ENCODE data around the gene MYH7B.

Gene MYH7B

DNA sequence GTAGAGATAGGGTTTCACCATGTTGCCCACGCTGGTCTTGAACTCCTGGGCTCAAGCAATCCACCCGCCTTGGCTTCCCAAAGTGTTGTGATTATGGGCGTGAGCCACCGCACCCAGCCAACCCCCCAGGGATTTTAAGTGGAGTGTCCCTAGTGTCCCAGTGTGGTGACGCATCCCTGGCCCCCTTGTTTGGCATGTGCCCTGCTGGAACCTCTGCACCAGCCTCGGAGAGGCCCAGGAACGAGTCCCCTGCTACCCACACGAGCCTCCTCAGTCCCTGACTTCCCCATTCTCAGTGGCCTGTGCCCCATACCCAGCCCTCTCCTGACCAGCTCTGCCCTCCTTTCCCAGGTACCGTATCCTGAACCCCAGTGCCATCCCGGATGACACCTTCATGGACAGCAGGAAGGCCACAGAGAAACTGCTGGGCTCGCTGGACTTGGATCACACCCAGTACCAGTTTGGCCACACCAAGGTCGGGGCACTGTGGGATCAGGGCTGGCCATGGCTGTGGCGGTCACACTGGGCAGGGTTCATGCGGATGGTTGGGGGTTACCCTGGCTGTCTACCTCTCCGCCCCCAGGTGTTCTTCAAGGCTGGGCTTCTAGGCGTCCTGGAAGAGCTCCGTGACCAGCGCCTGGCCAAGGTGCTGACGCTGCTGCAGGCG, 37.2 kb downstream of the MYH7B start:
- DNase-seq: no peak

DNA sequence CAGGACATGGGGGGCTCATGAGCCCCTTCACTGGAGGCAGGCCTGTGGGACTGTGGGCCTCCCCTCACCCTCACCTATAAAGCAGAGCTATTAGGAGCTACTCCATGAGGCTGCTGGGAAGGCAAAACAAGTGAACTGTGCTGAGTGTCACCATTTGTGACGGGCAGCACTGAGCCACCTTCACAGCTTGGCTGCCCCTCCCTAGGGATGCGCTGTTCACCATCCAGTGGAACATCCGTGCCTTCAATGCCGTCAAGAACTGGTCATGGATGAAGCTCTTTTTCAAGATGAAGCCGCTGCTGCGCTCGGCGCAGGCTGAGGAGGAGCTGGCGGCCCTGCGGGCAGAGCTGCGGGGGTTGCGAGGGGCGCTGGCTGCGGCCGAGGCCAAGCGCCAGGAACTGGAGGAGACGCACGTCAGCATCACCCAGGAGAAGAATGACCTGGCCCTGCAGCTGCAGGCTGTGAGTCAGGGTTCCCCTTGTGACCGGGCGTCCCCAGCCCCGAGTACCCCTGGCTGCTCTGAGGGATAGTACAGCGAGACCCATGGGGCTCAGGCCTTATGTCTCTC, 38.4 kb downstream of the MYH7B start:
- no peak for DNase-seq

DNA sequence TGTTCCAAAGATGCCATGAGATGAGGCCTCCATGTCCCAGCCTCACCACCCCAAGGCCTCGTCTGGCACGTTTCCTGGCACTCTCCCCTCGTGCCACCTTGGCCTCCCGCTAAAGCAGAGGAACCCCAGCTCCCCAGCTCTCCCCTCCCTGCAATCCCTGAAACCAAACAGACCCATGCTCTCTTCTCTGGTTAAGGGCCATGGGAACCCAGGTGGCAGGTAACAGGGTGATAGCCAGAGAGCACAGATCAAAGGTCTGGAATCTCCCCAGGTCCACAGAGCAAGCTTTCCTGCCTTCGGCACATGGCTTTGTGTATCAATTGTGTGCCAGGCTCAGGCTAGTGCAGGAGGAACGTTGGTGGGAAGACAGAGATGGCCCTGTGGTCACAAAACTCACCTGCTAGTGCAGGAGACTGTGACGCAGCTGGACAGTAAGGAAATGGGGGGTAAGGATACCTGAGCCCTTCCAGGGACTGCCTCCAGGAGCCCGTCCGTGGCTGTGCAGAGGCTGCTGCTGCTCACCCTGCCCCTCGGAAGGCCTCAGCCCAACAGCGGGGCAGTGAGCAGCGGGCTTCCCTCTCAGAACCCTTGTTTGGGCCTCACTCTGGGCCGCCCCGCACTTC, 39.0 kb downstream of the MYH7B start:
- DNase-seq: no peak

DNA sequence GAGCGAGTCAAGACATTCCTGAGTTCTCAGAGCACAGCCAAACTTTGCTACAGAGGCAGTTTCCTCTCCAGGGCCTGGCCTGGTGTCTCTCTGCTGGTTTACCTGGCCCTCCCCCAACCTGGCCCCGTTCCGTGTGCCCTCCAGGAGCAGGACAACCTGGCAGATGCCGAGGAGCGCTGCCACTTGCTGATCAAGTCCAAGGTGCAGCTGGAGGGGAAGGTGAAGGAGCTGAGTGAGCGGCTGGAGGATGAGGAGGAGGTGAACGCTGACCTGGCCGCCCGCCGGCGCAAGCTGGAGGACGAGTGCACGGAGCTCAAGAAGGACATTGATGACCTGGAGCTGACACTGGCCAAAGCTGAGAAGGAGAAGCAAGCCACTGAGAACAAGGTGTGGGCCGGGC, 39.5 kb downstream of the MYH7B start:
- DNase-seq: no peak

DNA sequence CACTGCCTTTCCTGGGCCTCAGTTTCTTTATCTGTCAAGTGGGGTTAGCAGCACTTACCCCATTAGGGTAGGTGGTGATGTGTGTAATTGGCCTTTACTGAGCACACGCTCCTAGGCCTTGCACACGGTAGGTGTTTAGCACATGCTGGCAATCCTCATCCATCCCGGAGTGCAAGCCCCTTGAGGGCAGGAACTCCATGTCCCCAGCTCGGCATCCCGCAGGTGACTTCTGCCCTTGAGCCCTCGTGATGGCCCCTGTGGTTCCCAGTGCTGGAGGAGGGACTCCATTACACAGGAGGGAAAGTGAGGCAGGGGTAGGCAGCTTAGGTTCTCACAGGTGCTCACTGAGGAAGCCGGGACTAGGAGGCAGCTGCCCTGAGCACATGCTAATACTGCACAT, 40.0 kb downstream of the MYH7B start:
- no peak for DNase-seq

DNA sequence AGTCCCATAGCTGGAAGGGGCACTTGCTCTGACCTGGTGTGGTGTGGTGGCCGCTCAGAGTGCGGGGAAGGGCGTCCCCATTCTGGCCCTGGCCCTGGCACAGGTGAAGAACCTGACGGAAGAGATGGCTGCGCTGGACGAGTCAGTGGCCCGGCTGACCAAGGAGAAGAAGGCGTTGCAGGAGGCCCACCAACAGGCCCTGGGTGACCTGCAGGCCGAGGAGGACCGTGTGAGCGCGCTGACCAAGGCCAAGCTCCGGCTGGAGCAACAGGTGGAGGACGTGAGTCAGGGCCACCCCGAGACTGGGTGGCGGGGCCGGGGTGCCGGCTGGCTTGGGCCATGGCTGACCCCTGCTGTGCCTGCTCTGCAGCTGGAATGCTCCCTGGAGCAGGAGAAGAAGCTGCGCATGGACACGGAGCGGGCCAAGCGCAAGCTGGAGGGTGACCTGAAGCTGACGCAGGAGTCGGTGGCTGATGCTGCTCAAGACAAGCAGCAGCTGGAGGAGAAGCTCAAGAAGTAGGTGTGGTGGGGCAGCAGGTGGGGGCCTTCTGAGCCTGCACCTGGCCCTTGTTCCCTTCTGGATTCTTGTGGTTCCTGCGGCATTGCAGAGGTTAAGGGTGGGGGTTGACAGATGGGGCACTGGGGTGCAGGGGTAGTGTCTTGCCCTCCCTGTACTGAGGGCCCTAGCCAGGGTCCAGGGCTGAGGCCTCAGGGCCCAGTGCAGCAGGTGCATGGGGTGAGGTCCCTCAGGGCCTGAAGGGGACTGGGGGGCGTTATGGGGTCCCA, 40.8 kb downstream of the MYH7B start:
- DNase-seq: no peak

DNA sequence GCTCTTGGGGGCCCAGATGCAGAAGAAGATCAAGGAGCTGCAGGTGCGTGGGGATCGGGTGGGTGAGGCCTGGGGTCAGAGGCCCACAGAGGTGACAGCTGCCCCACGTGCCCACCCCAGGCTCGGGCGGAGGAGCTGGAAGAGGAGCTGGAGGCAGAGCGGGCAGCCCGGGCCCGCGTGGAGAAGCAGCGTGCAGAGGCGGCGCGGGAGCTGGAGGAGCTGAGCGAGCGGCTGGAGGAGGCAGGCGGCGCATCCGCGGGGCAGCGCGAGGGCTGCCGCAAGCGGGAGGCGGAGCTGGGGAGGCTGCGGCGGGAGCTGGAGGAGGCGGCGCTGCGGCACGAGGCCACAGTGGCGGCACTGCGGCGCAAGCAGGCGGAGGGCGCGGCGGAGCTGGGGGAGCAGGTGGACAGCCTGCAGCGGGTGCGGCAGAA, 41.5 kb downstream of the MYH7B start:
- no peak for DNase-seq

DNA sequence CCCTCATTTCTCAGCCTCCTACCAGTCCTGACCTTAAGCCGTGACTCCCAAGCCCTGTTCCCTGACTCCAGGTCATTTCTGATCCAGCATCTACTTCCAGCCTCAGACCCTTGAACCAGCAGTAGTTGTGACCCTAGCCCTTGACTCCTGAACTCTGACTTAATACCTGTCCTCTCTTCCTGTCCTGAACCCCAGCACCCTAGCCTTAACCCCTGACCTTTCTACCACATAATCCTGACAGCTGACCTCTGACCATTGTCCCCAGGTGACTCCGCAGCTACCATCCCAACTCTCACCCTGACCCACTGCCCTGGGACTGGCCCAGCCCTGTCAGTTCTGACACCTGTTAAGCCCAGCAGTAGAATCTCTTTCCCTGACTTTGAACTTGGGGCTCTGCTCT, 42.1 kb downstream of the MYH7B start:
- no peak for DNase-seq

DNA sequence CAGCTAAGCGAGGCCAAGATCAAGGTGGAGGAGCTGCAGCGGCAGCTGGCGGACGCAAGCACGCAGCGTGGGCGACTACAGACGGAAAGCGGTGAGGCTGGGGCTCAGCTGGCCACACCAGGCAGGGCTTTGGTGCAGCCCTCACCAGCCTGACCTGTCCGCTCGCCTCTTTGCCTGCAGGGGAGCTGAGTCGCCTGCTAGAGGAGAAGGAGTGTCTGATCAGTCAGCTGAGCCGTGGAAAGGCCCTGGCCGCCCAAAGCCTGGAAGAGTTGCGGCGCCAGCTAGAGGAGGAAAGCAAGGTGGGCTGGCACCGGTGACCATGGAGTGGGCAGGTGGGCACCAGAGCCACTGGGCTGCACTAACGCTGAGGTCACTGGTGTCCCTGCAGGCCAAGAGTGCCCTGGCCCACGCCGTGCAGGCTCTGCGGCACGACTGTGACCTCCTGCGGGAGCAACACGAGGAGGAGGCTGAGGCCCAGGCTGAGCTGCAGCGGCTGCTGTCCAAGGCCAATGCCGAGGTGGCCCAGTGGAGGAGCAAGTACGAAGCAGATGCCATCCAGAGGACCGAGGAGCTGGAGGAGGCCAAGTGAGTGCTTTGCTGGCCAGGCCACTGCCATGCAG, 42.8 kb downstream of the MYH7B start:
- DNase-seq: no peak

DNA sequence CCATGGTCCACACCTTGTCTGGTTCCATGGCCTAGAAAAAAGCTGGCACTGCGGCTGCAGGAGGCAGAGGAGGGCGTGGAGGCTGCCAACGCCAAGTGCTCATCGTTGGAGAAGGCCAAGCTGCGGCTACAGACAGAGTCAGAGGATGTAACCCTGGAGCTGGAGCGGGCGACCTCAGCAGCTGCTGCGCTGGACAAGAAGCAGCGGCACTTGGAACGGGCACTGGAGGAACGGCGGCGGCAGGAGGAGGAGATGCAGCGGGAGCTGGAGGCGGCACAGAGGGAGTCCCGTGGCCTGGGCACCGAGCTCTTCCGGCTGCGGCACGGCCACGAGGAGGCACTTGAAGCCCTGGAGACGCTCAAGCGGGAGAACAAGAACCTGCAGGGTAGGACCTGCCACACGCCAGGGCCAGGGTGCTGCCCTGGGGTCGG, 43.4 kb downstream of the MYH7B start:
- DNase-seq: no peak

DNA sequence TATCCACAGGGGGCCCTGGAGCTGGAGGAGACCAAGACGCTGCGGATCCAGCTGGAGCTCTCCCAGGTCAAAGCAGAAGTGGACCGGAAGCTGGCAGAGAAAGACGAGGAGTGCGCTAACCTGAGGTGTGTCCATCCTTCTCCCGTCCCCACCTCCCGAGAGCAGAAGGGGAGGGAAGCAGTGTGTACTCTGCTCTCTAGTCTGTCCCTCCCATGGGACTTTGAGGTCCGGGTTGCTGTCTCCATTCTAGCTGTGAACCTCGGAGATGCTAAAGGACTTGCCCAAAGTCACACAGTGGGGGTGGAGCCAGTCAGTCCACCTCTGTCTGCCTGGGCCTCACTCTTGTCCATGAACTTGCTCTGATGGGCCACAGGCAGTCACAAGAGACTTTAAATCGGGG, 44.1 kb downstream of the MYH7B start:
- DNase-seq: no peak

DNA sequence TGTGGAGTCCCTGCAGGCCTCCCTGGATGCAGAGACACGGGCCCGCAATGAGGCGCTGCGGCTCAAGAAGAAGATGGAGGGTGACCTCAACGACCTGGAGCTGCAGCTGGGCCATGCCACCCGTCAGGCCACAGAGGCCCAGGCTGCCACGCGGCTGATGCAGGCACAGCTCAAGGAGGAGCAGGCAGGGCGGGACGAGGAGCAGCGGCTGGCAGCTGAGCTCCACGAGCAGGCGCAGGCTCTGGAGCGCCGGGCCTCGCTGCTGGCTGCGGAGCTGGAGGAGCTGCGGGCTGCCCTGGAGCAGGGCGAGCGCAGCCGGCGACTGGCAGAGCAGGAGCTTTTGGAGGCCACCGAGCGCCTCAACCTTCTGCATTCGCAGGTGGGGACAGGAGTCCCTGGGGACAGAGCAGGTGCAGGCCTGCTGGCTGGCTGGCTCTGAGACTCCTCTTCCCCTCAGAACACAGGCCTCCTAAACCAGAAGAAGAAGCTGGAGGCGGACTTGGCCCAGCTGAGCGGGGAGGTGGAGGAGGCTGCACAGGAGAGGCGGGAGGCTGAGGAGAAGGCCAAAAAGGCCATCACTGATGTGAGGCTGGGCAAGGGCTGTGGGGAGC, 44.7 kb downstream of the MYH7B start:
- no peak for DNase-seq

DNA sequence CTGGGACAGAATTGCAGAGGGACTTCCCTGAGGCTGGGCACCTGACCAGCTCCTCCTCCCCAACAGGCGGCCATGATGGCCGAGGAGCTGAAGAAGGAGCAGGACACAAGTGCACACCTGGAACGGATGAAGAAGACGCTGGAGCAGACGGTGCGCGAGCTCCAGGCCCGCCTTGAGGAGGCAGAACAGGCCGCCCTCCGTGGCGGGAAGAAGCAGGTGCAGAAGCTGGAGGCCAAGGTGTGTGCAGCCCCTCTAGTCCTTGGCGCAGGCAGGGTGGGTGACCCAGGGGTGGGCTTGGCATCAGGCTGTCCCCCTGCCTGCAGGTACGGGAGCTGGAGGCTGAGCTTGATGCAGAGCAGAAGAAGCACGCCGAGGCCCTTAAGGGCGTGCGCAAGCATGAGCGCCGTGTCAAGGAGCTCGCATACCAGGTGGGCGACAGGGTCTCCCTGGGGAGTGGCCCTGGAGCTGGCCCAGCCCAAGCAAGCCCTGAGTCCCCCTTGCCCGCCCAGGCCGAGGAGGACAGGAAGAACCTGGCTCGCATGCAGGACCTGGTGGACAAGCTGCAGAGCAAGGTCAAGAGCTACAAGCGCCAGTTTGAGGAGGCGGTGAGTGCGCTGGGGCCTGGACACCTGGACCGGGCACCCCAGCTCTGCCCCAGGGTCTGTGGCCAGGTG, 45.4 kb downstream of the MYH7B start:
- DNase-seq: no peak

DNA sequence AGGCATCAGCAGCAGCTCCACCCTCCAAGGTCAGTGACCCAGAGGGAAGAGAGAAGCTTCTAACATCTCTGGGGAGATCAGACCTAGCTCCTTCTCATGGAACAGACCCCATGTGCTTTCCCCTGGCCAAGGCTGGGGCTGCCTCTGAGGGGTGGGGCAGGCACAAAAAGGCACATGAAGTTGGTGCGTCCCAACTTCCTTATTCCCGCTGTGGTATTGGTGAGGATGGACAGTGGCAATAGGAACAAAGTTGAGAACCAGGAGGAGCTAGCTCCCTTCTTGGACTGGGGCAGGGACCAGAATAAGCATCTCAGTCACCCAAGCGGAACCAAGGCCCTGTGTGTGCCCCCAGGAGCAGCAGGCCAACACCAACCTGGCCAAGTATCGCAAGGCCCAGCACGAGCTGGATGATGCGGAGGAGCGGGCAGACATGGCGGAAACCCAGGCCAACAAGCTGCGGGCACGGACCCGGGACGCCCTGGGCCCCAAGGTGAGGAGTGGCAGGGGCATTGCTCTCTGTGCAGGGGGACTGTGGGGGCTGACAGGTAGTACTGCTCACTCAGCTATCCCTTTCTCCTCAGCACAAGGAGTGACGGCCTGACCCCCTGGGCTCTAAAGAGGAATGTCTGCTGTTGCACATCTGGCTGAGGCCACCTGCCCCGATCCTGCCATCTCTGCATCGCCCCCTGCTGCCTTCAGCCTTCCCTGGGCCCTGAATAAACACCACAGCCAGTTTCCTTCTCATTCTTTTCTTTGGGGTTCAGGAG, 46.1 kb downstream of the MYH7B start:
- no peak for DNase-seq

DNA sequence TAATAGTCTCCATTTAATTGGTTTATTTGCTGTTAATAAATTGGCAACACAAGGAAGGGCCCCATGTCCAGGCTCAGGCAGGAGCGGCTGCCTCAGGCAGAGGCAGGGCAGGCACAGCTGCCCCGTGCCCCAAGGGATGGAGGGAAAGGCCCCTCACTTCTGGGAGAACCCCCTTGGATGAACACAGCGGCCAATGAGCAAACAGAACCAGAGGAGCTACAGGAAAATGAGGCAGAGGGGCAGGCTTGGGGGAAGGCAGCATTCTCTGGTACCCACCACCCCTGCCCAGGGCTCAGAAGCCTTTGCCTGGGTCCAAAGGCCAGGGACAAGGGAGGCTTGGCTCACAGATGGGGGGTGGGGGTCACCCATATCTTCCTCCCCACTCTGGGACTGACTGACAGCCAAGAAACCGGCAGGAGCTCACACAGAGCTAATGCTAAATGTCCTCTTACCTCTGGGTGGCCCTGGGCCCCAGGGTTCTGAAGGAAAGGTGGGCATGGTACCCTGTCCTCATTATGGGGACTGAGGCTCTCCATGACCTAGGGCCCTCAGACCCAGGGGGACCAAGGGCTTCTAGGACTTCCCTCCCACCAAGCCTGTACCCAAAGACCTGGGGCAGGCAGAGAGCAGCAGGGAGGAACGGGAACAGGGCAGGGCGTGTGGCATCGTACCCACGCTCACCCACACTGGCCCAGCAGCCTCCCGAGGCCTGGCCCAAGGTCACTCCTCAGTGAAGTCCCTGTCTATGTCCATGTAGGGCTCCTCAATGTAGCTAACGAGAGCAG, 47.0 kb downstream of the MYH7B start:
- no peak for DNase-seq

DNA sequence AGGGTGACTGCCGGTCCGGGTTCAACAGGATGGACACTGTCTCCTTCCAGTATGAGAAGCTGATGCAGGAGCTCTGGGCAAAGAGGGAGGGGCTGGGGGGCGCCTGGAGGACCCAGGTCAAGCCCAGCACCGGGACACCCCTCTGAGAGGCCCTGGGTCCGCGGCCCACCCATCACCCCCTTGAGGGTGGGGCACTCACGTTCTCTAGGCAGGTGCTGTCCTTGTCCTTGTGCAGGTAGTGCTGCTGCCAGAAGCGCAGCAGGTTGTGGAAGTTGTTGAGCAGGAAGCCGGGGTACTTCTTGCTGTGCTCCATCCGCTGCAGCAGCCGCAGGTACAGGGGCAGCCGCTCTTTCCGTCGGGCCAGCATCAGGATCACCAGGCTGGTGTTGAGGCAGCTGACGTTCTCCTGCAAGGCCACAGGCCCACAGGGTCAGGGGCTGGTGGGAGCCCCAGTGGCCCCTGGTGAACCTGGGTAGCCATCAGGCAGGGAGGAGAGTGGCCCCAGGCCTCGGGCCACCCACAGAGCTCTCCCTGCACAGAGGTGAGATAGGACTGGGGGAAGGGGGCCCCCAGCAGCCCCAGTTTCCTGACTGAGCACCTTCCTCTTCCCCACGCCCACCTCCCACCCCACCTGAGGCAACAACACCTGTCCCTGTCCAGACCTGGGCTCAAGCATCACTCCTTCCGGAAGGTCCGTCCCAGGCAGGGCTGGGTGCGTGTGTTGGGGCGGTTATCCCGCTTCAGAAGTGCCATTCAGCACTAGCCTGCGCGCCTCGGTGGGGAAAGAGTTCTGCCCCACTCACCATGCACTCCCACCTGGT, 47.8 kb downstream of the MYH7B start:
- DNase-seq: no peak

DNA sequence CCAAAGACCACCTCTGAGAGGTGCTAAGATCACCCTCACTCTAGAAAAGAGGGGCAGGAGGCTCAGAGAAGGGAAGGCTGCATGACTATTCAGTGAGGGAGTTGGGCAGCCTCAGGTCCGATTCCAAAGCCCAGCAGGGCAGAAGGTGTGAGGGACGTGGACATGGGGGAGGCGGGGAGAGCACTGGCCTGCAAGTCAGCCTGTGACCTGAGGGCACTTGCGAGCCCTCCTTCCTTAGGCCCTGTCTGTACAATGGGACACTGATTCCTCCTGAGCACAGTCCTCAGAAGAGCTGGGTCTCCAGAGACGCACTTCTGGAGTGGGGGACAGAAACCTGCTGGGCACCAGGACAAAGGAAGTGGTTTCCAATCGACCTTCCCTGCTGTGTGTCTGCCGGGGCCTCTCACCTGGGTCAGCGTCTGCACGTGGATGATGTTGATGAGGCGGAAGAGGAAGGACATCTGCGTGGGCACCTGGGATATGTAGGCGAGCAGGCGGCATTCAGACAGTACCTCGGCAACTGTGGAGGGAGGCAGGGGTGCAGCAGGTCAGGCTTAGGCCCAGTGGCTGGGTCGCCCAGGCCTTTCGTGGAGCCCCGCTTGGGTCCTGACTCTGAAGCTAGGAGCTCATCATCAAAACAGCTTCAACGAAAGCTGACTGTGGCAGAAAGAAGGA, 48.5 kb downstream of the MYH7B start:
- no peak for DNase-seq

DNA sequence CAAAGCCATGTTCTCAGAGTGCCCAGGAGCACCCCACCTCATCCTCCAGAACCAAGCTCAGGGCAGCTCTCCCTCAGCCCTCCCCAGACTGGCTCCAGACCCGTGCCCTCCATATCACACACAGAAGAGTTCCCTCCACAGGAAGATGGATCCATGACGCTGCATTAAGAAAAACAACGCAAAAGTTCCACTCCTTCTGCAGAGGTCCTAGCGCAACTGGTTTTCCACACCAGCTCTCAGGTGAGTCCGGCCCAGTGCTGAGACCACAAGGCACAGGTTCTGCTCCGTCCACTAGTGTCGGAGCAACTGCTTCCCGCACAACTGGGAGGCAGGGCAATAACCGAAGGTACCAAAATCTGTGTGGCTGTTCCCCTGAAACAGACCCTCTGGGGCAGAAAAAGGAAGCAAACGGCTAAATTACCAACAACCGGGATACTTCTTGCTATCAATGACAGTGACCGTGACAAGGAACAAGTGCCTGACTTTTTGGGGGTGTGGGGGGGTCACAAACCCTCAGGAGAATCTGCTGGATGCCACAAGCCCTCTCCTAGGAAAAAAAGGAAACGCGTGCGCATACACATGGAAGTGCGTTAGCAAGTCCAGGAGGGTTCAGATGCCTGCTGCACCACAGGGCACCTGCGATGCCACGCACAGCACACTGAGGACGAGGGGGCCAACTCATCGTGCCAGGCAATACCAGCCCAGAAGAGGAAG, 49.2 kb downstream of the MYH7B start:
- no peak for DNase-seq

Data from left hindlimb (tissue), 1 donor.